ENCODE data around the gene CYBC1.

DNA sequence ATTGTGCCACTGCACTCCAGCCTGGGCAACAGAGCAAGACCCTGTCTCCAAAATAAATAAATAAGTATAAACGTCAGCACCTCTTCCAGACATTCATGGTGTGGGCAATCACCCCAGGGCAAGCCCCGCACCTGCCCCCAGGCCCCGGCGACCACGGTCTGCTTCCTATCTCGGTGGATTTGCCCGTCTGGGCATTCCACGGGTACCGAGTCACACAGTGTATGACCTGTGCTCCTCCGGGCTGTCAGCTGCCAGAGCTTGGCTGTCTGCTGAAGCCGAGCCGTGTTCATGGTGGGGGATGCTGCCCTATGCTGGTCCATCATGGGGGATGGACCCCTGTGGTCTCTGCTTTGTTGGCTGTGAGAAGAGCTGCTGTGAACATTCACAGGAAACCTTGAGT is 15.4 kb downstream of the CYBC1 start:
- TF ChIP-seq EZH2 (IDR thresholded peaks at IDR 0.05; ENCODE audit: low read length) = no peak
- TF ChIP-seq, protein P1, sequence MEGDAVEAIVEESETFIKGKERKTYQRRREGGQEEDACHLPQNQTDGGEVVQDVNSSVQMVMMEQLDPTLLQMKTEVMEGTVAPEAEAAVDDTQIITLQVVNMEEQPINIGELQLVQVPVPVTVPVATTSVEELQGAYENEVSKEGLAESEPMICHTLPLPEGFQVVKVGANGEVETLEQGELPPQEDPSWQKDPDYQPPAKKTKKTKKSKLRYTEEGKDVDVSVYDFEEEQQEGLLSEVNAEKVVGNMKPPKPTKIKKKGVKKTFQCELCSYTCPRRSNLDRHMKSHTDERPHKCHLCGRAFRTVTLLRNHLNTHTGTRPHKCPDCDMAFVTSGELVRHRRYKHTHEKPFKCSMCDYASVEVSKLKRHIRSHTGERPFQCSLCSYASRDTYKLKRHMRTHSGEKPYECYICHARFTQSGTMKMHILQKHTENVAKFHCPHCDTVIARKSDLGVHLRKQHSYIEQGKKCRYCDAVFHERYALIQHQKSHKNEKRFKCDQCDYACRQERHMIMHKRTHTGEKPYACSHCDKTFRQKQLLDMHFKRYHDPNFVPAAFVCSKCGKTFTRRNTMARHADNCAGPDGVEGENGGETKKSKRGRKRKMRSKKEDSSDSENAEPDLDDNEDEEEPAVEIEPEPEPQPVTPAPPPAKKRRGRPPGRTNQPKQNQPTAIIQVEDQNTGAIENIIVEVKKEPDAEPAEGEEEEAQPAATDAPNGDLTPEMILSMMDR (optimal IDR thresholded peaks at IDR 0.05 in 1 of 3, IDR thresholded peaks at IDR 0.05 in 1 of 3, conservative IDR thresholded peaks at IDR 0.05 in 1 of 3; ENCODE audit: extremely low read depth in 1 of 3, insufficient read depth in 2 of 3, low read length in 3 of 3) = no peak

Measured in keratinocyte (primary cell).